Stomach smooth muscle (tissue), 2 donors: ENCODE data around the gene ARHGAP26.

Experiments
- H3K27ac ChIP-seq: one replicate; pipeline ENCODE4 v1.7.0; 2013; ENCODE audit warnings: mild to moderate bottlenecking, low read length, inconsistent platforms
- H3K27me3 ChIP-seq, 2 donors: one replicate each; pipeline ENCODE4 v1.7.0; 2013; ENCODE audit warnings: low read length in 2 of 2; ENCODE audit not compliant: insufficient read depth in 2 of 2, control insufficient read depth in 1 of 2
- H3K36me3 ChIP-seq, 2 donors: one replicate each; pipeline ENCODE4 v1.7.0; 2013; ENCODE audit warnings: low read length in 2 of 2; ENCODE audit not compliant: control insufficient read depth in 2 of 2, insufficient read depth in 2 of 2
- H3K4me1 ChIP-seq: one replicate; pipeline ENCODE4 v1.7.0; 2013; ENCODE audit warnings: low read length; ENCODE audit not compliant: control insufficient read depth, insufficient read depth
- H3K4me3 ChIP-seq, 2 donors: one replicate each; pipeline ENCODE4 v1.7.0; 2013; ENCODE audit warnings: low read length in 2 of 2
- H3K9ac ChIP-seq, 2 donors: one replicate each; pipeline ENCODE4 v1.7.0; 2013; ENCODE audit warnings: low read length in 2 of 2, mild to moderate bottlenecking in 1 of 2
- H3K9me3 ChIP-seq, 2 donors: one replicate each; pipeline ENCODE4 v1.7.0; 2013; ENCODE audit warnings: low read length in 2 of 2; ENCODE audit not compliant: control insufficient read depth in 2 of 2
- donor health status: healthy.
- donor health status: Pancreatic carcinoma.

ARHGAP26 gene

DNA sequence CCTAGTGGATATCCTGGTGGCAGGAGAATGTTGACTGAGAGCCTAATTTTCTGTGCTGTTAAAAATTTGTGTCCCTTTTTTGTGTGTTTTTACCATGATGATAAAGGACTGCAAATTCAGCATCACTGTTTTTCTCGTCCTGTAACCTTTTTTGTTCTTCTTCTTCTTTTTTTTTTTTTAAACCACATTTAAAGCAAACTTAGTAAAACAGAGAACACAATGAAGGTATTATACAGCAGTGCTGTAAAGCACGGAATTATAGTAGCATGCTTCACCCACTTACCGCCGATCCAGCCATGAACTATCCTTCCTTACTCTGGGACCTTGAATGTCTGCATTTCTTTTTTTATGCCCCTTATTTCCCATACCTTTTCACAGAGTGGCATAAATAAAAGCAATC lies 280.0 kb downstream of the ARHGAP26 start:
- no peak overlapping the region for H3K9ac ChIP-seq
- H3K4me3 ChIP-seq: no peak overlapping the region
- peaks cover 12% of the 10 kb centered on the region for H3K4me1 ChIP-seq
- H3K36me3 ChIP-seq: no peaks in the 10 kb centered on the region
- no peaks in the 10 kb centered on the region for H3K27me3 ChIP-seq
- H3K9me3 ChIP-seq: no peaks in the 10 kb centered on the region
- H3K27ac ChIP-seq: no peak overlapping the region

DNA sequence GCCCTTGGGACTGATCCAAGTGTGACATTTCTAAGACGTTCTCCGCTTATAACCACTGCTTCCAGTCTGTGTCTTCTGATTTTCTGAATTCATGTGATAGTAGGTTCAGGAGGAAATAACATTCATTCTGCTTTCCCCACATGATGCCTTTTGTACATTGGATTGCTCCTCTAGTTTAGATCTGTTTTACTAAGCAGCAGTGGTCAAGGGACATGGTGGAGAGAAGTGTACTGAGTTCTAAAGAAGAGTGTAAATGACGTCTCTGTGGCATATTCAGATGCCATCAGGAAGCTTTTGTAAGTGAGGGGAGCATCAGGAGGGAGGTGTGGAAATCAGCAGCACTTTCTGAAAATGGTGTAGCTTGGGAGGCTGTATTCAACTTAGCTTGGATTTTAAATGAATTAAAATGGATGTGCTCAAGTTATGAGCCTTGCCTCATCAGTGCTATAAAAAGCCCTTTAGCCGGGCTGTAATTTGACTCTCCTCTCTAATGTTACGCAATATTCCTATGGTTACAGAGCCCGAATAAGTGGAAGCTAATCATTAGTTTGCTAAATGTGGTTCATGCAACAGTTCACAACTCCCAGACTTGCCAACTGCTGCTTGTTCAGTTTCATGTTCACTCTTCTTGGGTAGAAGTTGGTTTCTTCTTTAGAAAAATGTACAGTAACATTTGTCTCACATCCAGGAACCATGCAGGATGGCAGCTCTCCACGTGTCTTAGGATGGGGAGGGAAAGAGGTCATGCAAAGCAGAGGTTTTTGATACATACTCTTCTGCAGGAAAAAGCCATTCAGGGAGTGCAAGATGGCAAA lies 281.3 kb downstream of the ARHGAP26 start:
- Histone ChIP-seq H3K27me3 (no peaks in the 10 kb centered on the region), H3K9me3 (no peaks in the 10 kb centered on the region), H3K27ac (peak overlapping the region; percentile 58), H3K36me3 (no peaks in the 10 kb centered on the region), H3K4me3 (peak overlapping the region; percentile 28 to 50), H3K4me1 (peaks cover 12% of the 10 kb centered on the region), H3K9ac (peak overlapping the region in 1 of 2 donors; percentile 14)

DNA sequence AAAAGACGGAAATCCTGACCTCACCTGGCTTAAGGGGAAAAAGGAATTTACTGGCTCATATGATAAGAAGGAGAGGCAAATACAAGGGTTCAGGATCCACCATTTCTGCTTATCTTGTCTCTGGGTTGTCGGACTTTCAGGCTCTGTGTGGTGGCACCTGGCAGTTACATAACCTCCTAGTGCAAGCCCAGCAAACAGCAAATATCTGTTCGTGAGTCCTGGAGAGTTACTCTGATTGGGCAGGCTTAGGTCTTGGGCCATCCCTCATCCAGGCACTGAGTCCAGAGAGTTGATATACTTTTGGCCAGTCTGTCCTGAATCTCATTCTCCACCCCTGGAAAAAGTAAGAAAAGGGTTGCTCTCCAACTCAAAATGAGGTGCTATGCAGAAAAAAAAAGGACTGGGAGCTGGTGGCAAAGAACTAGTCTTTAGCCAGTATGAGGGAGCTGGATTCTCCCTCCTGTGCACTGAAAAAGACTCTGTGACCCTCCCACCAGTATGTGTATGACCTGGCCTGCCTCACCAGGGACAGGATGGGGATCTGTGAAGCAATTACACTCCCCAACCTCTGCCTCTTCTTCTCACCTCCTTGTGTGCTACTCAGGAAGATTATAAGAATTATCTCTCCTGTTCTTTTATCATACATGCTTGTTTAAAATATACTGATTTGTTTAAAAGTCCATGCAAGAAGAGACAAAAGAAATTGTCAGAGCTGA lies 282.9 kb downstream of the ARHGAP26 start:
- Histone ChIP-seq H3K27ac (no peak overlapping the region), H3K4me3 (no peak overlapping the region), H3K36me3 (no peaks in the 10 kb centered on the region), H3K4me1 (peaks cover 12% of the 10 kb centered on the region), H3K9me3 (no peaks in the 10 kb centered on the region), H3K9ac (no peak overlapping the region), H3K27me3 (no peaks in the 10 kb centered on the region)

DNA sequence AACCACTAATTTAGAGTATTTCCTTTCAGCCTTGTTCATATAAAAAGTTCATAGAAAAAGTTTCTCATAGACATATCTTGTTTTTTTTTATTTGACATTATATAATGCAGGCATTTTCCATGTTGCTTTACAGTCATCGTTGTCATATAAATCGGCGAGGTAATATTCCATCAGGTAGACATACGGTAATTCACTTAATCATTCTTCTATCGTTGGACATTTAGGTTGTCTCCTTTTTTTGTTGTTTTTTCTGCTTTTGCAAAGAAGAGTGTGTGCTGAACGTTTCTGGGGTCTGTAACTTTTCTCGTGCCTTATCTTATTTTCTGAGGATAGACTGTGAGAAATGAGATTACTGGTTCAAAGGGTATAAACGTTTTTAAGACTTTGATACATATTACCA lies 283.6 kb downstream of the ARHGAP26 start:
- no peaks in the 10 kb centered on the region for H3K27me3 ChIP-seq
- H3K9me3 ChIP-seq: no peaks in the 10 kb centered on the region
- peaks cover 12% of the 10 kb centered on the region for H3K4me1 ChIP-seq
- H3K4me3 ChIP-seq: no peak overlapping the region
- peaks cover 0 to 2% of the 10 kb centered on the region in 2 donors for H3K36me3 ChIP-seq
- no peak overlapping the region for H3K27ac ChIP-seq
- no peak overlapping the region for H3K9ac ChIP-seq

DNA sequence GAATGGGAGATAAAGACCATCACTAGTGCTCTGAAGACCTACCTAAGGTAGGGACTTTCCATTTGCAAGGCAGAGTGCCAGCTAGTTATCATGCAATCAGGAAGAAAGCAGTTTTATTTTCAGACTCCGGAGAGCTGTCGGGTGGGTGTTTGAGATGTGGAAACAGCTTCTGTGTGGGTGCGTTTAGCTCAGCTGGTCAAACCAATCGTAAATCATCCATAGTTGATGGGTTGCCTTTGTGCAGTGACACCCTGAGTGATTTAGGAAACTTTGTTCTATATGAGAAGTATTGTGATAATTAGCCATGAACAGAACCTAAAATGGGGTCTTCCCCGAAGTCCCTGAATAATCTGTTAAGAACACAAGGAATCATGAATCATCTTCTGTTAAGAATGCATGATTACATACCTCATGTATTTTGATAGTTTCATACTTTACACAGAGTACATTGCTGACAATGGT lies 284.3 kb downstream of the ARHGAP26 start:
- Histone ChIP-seq H3K9me3 (no peaks in the 10 kb centered on the region), H3K4me3 (no peak overlapping the region), H3K27me3 (no peaks in the 10 kb centered on the region), H3K36me3 (peaks cover 0 to 2% of the 10 kb centered on the region in 2 donors), H3K4me1 (peaks cover 12% of the 10 kb centered on the region), H3K27ac (no peak overlapping the region), H3K9ac (no peak overlapping the region)

DNA sequence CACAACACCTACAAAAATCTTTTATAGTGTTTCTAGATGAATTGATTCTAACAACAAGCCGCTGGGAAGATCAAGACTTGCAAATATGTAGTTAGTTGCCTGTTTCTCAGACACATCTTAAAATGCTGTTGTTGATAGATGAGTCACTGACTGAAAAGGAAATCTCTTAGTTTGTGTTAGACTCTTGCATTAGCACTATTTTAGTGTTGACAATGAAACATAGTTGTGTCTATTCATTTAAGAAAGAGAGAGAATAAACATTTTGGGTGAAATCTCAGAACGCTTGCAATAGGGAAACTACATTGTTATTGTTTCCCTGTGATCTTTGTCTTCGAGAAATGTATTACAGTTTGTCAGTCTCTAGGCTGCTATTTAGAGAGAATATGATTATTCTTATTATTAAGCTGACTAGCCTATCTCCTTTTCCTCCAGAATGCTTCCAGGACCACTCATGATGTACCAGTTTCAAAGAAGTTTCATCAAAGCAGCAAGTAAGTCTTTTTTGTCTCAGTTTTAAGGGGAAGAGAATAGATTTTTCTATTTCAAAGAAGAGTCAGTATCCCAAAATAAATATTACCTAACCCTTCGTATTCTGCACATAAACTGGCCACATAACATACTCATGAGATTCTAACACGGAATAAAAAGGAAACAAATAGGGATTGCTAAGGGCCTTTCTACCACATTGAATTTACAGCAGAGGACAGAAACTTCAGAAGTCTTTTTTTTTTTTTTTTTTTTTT lies 285.6 kb downstream of the ARHGAP26 start:
- Histone ChIP-seq H3K4me1 (peaks cover 20% of the 10 kb centered on the region), H3K36me3 (peaks cover 0 to 2% of the 10 kb centered on the region in 2 donors), H3K27ac (no peak overlapping the region), H3K9ac (no peak overlapping the region), H3K4me3 (no peak overlapping the region), H3K27me3 (no peaks in the 10 kb centered on the region), H3K9me3 (no peaks in the 10 kb centered on the region)

DNA sequence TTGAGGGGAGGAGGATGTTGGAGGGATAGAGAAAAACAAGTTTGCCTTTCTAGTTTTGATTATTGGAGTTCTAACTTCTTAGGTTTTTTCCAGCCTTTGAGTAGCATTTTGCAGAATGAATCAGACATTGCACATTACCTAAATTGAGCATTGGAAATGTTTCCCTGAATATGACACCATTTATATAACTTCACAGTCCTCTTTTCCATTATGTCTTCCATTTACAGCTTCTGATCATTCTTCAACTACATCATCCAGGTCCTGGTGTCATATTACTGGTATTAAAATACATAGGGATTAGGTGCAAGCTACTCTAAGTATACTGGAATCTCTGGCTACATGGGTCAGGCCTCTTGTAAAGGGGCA lies 286.1 kb downstream of the ARHGAP26 start:
- Histone ChIP-seq H3K4me1 (peaks cover 16% of the 10 kb centered on the region), H3K27ac (no peak overlapping the region), H3K9ac (no peak overlapping the region), H3K4me3 (no peak overlapping the region), H3K36me3 (peaks cover 0 to 2% of the 10 kb centered on the region in 2 donors), H3K27me3 (no peaks in the 10 kb centered on the region), H3K9me3 (no peaks in the 10 kb centered on the region)

DNA sequence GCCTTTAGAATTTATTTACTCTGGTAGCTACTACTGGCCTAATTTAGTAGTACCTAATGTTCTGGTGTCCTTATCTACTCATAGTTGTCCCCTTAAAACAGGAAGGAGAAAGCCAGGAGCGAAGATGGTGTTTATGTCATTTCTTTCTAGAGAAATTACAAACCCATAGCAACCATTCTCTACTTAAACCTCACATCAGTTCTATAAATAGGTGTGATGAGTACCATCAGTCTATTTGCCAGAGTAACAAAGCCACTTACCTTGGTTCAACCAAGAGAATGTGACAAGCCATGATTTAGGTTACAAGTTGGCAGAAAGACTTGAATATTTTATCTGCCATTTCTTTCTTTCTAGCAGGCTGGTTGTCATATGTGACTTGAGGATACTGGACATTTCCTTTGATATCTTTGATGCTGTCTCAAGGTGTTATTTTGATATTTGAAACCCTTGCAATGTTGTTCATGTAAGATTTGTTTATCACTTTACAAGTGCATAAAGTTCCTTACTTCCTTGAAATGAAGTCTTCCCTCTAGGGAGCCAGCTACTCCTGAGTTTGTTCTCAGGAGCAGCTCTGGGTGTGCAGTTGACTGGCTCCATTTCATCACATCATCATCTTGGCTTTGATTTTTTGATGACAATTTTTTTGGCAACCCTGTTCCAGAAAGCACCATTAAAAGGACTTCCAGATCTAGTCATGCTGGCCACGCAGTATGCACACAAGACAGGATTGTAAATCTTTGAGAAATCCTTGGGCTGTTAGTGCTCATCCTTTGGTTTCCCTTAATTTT lies 286.8 kb downstream of the ARHGAP26 start:
- Histone ChIP-seq H3K9ac (no peak overlapping the region), H3K4me3 (no peak overlapping the region)

DNA sequence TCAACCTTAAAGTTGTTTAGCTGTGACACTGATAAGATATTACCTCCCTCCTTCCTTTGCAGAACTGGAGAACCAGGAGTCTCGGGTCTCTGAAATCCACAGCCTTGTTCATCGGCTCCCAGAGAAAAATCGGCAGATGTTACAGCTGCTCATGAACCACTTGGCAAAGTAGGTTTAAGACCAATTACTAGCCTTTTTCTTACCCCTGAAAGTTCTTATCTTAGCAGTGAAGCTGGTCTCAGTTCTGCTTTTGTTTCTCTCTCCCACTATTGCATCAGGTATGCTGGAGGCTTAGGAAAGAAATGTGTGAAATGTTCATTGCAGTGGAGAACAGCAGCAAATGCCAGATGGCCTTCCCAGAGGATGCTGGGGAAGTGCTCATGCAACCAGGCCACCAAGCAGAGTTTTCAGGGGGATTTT lies 287.4 kb downstream of the ARHGAP26 start:
- no peak overlapping the region for H3K9ac ChIP-seq

More for the DNA sequence above, 286.8 kb downstream of the ARHGAP26 start:
- no peak overlapping the region for H3K27ac ChIP-seq
- H3K4me1 ChIP-seq: peaks cover 13% of the 10 kb centered on the region
- peaks cover 0 to 2% of the 10 kb centered on the region in 2 donors for H3K36me3 ChIP-seq
- no peaks in the 10 kb centered on the region for H3K27me3 ChIP-seq
- H3K9me3 ChIP-seq: no peaks in the 10 kb centered on the region

DNA sequence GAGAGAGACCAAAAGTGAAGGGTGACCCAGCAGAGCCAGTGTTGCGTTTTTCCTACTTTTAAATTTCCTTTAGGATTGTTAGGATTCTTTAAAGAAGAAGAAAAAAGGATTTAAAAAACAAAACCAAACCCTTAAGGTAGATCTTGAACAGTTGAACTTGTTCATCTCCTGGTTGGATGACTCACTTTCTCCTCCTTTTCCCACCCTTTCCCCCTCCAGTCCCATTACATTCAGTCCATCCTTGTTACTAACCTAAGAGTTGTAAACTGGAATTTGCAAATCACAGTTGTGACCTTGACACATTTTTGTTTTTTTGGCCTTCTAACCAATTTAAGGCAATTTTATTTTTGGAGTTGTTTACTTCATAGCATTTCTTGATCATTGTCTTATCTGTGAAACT lies 289.2 kb downstream of the ARHGAP26 start:
- peaks cover 21% of the 10 kb centered on the region for H3K4me1 ChIP-seq
- H3K27me3 ChIP-seq: no peaks in the 10 kb centered on the region
- H3K27ac ChIP-seq: no peak overlapping the region
- no peaks in the 10 kb centered on the region for H3K9me3 ChIP-seq
- H3K36me3 ChIP-seq: peaks cover 0 to 2% of the 10 kb centered on the region in 2 donors
- H3K4me3 ChIP-seq: no peak overlapping the region
- no peak overlapping the region for H3K9ac ChIP-seq

More for the DNA sequence above, 287.4 kb downstream of the ARHGAP26 start:
- no peak overlapping the region for H3K4me3 ChIP-seq
- no peaks in the 10 kb centered on the region for H3K27me3 ChIP-seq
- H3K36me3 ChIP-seq: peaks cover 0 to 2% of the 10 kb centered on the region in 2 donors
- H3K9me3 ChIP-seq: no peaks in the 10 kb centered on the region
- no peak overlapping the region for H3K27ac ChIP-seq
- peaks cover 13% of the 10 kb centered on the region for H3K4me1 ChIP-seq
